H1 (cell line): ENCODE data around the gene SRSF6. TPM values are rescaled to one million over a fixed set of nuclear protein-coding genes. Genes with fewer than 3 reads are reported as not detected.

Source experiments
- GTF2F1 ChIP-seq: IDR thresholded peaks from 2 replicates; pipeline ENCODE4 v1.6.1; 2012; ENCODE audit warnings: low read depth, low read length, improper control_type of control experiment, borderline replicate concordance
- HDAC2 ChIP-seq, 2 experiments: fragments of 300-600 bp in 1 of 2; sonication (generic) in 1 of 2; IDR thresholded peaks; 2 replicates each; pipeline ENCODE4 v1.6.1; 2011 to 2012; ENCODE audit warnings: low read depth in 2 of 2, low read length in 2 of 2, mild to moderate bottlenecking in 2 of 2, moderate library complexity in 2 of 2, borderline replicate concordance in 1 of 2, inconsistent platforms in 1 of 2
- KDM1A ChIP-seq: fragments of 200-600, 300-600 bp; sonication (generic); IDR thresholded peaks from 2 replicates; pipeline ENCODE4 v1.7.1; 2016; ENCODE audit warnings: mild to moderate bottlenecking, low read length, borderline replicate concordance
- NANOG ChIP-seq: IDR thresholded peaks from 2 replicates; pipeline ENCODE4 v1.6.1; 2011; ENCODE audit warnings: low read length, low read depth, mild to moderate bottlenecking, inconsistent platforms; ENCODE audit not compliant: insufficient read depth, poor library complexity, severe bottlenecking
- RAD21 ChIP-seq, 2 experiments: IDR thresholded peaks in 1 of 2; conservative IDR thresholded peaks in 1 of 2; 2 replicates each; pipeline ENCODE4 v1.6.1; 2011; ENCODE audit warnings: low read depth in 2 of 2, low read length in 2 of 2, improper control_type of control experiment in 1 of 2, inconsistent platforms in 1 of 2, mild to moderate bottlenecking in 1 of 2, moderate library complexity in 1 of 2
- SIRT6 ChIP-seq: IDR thresholded peaks from one replicate; pipeline ENCODE4 v1.7.1; 2012; ENCODE audit warnings: low read length, inconsistent platforms
- SP1 ChIP-seq: IDR thresholded peaks from 2 replicates; pipeline ENCODE4 v1.6.1; 2011; ENCODE audit warnings: low read depth, low read length
- SUZ12 ChIP-seq: fragments of 200-600 bp; sonication (generic); IDR thresholded peaks from 2 replicates; pipeline ENCODE4 v1.6.1; 2012; ENCODE audit warnings: mild to moderate bottlenecking, inconsistent platforms, low read length, moderate library complexity, mixed read lengths
- polyA plus RNA-seq, 7 experiments: library from polyadenylated mRNA; depleted of rRNA in 3 of 7; stranded (reverse) in 5 of 7; unstranded in 2 of 7; fragments of >200 nt in 5 of 7; fragments of 200-250 nt in 2 of 7; gene quantifications; 1 replicate in 5 of 7; 2 replicates in 1 of 7; 4 replicates in 1 of 7; pipeline versions ENCODE4 v1.2.1 to v1.2.3, GENCODE V29; 2011 to 2013; ENCODE audit warnings: missing spikeins in 2 of 7, mixed read lengths in 2 of 7
- total RNA-seq: library from RNA; stranded (reverse); fragmentation: NEBNext Ultra II Directional; extraction: Animal tissue kit (Norgen Biotek cat#: 25700); gene quantifications from 2 replicates; pipeline ENCODE4 v1.2.1, GENCODE V29; 2021
- TF ChIP-seq, protein P1 (sequence below): fragments of 300-600 bp; sonication (generic); IDR thresholded peaks from 2 replicates; pipeline ENCODE4 v1.7.1; 2012; ENCODE audit warnings: low read length, moderate library complexity, mild to moderate bottlenecking, inconsistent platforms; ENCODE audit not compliant: insufficient replicate concordance

Gene SRSF6
- total and polyA plus RNA-seq, 2 of the 8 experiments (the other 6 are each of a cell fraction or from before 2014, with no cell fraction given) = 48.0 to 171 TPM

GRCh38 chr20:43457640-43458421 is at the start of gene SRSF6 (continued):
- TF ChIP-seq, protein P1, sequence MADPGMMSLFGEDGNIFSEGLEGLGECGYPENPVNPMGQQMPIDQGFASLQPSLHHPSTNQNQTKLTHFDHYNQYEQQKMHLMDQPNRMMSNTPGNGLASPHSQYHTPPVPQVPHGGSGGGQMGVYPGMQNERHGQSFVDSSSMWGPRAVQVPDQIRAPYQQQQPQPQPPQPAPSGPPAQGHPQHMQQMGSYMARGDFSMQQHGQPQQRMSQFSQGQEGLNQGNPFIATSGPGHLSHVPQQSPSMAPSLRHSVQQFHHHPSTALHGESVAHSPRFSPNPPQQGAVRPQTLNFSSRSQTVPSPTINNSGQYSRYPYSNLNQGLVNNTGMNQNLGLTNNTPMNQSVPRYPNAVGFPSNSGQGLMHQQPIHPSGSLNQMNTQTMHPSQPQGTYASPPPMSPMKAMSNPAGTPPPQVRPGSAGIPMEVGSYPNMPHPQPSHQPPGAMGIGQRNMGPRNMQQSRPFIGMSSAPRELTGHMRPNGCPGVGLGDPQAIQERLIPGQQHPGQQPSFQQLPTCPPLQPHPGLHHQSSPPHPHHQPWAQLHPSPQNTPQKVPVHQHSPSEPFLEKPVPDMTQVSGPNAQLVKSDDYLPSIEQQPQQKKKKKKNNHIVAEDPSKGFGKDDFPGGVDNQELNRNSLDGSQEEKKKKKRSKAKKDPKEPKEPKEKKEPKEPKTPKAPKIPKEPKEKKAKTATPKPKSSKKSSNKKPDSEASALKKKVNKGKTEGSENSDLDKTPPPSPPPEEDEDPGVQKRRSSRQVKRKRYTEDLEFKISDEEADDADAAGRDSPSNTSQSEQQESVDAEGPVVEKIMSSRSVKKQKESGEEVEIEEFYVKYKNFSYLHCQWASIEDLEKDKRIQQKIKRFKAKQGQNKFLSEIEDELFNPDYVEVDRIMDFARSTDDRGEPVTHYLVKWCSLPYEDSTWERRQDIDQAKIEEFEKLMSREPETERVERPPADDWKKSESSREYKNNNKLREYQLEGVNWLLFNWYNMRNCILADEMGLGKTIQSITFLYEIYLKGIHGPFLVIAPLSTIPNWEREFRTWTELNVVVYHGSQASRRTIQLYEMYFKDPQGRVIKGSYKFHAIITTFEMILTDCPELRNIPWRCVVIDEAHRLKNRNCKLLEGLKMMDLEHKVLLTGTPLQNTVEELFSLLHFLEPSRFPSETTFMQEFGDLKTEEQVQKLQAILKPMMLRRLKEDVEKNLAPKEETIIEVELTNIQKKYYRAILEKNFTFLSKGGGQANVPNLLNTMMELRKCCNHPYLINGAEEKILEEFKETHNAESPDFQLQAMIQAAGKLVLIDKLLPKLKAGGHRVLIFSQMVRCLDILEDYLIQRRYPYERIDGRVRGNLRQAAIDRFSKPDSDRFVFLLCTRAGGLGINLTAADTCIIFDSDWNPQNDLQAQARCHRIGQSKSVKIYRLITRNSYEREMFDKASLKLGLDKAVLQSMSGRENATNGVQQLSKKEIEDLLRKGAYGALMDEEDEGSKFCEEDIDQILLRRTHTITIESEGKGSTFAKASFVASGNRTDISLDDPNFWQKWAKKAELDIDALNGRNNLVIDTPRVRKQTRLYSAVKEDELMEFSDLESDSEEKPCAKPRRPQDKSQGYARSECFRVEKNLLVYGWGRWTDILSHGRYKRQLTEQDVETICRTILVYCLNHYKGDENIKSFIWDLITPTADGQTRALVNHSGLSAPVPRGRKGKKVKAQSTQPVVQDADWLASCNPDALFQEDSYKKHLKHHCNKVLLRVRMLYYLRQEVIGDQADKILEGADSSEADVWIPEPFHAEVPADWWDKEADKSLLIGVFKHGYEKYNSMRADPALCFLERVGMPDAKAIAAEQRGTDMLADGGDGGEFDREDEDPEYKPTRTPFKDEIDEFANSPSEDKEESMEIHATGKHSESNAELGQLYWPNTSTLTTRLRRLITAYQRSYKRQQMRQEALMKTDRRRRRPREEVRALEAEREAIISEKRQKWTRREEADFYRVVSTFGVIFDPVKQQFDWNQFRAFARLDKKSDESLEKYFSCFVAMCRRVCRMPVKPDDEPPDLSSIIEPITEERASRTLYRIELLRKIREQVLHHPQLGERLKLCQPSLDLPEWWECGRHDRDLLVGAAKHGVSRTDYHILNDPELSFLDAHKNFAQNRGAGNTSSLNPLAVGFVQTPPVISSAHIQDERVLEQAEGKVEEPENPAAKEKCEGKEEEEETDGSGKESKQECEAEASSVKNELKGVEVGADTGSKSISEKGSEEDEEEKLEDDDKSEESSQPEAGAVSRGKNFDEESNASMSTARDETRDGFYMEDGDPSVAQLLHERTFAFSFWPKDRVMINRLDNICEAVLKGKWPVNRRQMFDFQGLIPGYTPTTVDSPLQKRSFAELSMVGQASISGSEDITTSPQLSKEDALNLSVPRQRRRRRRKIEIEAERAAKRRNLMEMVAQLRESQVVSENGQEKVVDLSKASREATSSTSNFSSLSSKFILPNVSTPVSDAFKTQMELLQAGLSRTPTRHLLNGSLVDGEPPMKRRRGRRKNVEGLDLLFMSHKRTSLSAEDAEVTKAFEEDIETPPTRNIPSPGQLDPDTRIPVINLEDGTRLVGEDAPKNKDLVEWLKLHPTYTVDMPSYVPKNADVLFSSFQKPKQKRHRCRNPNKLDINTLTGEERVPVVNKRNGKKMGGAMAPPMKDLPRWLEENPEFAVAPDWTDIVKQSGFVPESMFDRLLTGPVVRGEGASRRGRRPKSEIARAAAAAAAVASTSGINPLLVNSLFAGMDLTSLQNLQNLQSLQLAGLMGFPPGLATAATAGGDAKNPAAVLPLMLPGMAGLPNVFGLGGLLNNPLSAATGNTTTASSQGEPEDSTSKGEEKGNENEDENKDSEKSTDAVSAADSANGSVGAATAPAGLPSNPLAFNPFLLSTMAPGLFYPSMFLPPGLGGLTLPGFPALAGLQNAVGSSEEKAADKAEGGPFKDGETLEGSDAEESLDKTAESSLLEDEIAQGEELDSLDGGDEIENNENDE = no peak
- TF ChIP-seq NANOG = peak; percentile 34
- TF ChIP-seq KDM1A = no peak
- no peak for TF ChIP-seq RAD21 (IDR thresholded peaks at IDR 0.05 in 1 of 2, conservative IDR thresholded peaks at IDR 0.05 in 1 of 2; ENCODE audit: low read depth in 2 of 2, low read length in 2 of 2)
- no peak for TF ChIP-seq SIRT6
- 0 out of 2 replicates have a peak, but pooled peaks have one; percentile 15 for TF ChIP-seq SP1
- TF ChIP-seq SUZ12 = no peak
- TF ChIP-seq HDAC2 (IDR thresholded peaks at IDR 0.05; ENCODE audit: borderline replicate concordance in 1 of 2, low read depth in 2 of 2, low read length in 2 of 2) = no peak
- peak; percentile 98 for TF ChIP-seq GTF2F1
